GM15510 (cell line): Measurements from ENCODE around the gene XPNPEP1.

Experiments
- POLR2A ChIP-seq: IDR thresholded peaks from 3 replicates; pipeline ENCODE4 v1.6.1; 2011; ENCODE audit warnings: borderline replicate concordance; ENCODE audit not compliant: insufficient read length; ENCODE audit errors: extremely low read depth

The XPNPEP1 gene

DNA sequence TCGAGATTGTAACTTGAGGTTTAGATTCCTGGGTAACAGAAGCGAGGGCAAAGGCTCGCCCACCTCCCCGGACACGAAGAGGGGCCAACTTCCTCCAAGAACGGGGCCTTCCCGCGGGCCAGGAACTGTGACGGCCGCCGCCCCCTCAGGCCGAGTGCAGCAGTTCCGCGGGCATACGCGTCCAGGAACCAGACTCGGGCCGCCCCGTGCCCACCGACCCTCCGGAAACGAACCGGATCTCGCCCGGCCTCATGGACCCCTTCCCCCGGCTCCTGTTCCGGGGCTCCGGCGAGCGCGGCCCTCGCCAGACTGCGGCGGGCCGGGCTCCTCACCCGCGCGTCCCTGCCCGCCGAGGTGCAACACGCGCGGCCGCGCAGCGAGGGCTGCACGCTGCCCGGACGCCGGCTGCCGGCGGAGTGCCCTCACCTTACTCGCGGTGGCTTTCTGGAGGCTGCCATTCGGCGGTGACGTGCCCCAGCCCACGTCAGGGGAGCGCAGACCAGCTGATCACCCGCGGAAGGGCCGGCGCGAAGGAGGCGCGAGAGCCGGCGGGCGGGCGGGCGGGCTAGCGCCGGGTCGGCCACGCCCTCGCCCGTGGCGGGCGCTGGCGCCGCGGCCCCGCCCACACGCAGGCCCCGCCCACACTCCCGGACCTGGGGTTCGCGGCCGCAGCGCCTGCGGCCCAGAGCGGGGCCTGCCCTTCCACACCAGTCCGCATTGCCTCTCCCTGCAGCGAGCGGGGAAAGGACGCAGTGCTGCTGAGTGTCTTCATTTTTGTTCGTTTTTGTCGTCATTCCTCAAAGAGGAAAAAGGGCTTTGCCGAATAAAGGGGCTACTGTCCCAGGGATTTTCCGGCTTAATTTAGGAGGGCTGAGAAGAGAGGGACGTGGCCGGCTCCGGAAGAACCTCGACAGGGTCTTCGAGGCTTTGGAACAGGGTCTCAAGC is at the start of gene XPNPEP1:
Gene XPNPEP1, minus strand, starts transcription at position 536 of the 946 bp plus-strand sequence. Its CDS starts 78 bp downstream, at position 458.
- peak; percentile 86 for TF ChIP-seq POLR2A

DNA sequence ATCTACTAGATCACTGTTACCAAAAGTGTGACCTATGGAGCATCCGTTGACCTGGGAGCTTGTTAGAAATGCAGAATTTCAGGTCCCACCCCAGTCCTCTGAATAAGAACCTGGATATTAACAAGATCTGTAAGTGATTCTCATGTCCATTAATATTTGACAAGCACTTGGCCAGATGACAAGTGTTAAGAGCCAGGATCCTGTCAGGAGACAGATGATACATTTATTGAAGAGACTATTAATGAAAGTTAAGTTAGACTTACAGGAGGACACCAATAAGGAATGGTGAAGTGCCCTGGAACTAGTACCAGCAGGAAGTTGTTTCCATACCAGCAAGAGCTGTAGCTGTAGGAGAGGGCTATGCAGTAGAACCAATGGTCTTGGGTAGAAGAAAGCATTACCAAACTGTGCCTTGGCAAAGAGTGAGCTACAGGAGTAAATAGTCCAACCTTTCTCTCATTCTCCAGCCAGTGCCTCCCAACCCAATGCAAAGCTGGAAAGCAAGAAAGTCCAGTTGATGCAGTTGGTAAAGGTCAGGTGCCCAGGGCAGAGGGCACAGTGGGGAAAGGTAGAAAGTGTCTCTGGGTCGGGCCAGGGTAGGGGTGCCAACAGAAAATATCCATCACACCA is 49.2 kb upstream of the XPNPEP1 start:
- TF ChIP-seq POLR2A: no peak

DNA sequence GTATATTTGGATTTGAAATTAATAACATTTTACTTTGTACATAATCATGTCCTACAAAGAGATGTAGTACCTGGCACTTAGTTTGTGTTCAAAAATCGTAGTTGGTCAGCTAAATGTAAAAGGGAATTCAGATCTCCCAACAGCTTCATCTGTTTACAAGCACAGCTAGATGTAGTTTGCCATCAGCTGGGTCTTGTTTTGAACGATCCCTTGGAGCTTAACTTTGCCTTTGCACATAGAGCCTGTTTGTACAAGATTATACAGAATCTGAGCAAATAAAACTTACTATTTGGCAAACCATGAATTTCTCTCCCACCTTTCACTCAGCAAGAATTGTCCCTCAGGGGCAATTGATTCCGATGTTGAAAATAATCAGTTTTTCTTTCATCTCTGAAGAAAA is 48.3 kb upstream of the XPNPEP1 start:
- no peak for TF ChIP-seq POLR2A

DNA sequence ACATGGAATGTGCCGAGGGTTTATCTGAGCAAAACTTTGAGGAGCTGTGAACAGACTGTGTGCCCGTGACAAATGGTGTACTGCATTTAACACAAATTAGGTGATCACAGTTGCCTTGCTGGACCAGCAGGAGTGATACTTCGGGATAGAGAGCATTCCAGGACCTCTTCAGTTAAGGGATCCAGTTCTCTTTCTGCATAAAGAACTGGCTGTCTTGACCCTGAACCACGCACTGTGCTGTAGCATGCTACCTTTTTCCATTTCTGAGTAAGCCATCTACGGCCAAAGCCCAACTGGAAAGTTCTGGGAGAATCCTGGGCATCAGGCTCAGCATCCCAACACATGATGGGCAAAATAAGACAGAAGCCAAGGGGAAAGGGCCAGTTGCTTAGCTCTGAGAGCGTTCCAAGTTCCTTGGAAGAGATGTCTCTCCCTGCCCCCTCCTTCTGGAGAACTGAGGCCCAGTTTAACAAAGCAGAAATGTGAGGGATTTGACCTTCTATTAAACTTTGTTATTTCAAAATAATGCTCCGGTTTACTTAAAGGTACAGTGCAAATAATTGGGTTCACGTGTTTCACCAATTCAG is 46.5 kb upstream of the XPNPEP1 start:
- no peak for TF ChIP-seq POLR2A

- TF ChIP-seq POLR2A: no peak
Measured at GRCh38 chr10:109968953-109969759, 45.8 kb upstream of the XPNPEP1 start.

DNA sequence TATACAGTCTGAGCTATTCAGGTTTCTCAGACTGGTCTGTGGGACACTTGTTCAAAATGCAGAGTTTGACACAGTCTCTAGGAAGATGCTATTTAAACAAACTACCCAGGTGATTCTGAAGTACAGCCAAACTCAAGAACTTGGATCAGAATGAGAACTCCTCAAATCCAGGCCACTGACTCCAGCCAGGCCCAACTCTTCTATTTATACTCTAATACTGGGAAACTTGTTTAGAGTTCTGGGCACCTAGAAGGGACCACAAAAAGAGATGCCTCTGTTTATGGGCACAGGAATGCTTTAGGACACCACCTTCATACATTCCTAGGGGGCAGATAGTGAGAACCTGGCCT is 44.4 kb upstream of the XPNPEP1 start:
- TF ChIP-seq POLR2A: no peak

DNA sequence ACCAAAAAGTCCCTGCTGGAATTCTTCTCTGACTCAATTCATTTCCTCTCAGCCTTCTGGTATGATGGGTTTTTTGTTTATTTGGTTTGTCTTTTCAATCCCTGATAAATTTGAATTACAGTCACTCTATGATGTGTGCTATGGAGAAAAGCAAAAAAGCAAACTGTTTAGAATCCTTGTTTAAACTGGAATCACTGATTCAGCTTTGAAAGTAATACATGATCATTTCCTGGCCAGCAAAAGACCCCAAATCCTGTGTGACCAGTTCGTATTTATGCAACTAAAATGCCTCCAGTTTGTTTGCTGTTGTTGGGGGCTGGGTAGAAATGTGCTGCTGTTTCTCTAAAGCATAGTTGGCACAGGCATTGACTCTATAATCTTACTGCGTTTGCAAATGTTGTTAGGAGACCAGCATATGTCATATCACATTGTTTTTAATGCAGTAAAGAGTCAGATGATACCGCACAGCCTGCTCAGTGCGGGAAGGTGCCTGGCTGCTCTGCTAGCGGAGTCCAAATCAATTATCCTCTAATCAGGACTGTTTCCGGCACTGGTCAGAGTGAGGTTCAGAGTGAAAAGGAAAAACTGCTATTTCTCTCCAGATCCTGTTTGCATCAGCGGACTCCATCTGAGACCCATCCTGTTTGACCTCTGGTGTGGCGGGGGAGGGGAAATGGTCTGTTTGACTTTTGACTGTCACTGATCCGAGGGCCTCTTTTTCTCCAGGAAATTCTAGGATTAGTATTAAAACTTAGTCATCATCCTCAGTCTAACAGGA is 43.8 kb upstream of the XPNPEP1 start:
- no peak for TF ChIP-seq POLR2A

- no peak for TF ChIP-seq POLR2A
Measured at GRCh38 chr10:109964318-109964717, 41.0 kb upstream of the XPNPEP1 start.

DNA sequence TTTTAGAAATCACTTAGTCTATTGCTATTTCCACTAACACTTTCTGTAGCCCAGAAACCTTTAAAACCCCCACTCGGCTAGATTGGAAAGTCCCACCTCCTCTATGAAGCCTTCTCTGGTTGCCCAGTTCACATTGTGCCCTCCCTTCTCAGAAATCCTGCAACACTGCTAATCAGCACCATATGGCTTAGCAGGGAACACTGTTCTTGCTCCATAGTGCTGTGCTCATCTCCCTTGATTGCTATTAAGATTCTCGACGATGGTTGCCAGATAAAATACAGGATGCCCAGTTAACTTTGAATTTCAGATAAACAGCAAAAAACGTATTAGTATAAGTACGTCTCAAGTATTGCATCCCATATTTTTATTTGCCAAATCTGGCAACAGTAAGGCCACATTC is 40.1 kb upstream of the XPNPEP1 start:
- no peak for TF ChIP-seq POLR2A

DNA sequence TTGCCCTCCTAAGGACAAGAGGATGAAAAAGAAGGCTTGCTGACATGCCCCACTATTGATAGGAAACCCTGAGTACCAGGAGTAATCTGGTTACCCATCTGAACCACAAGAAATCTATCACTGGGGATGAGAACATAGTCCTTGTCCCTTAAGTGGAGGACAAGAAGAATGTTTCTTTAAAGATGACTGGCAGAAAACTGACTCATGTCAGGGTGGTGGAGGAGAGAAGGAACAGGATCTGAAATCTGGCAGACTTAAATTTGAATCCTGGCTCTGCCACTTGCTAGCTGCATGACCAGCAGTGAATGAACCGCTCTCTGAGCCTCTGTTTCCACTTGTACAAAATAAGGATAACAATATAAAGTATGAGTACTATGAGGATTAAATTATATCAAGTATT is 38.9 kb upstream of the XPNPEP1 start:
- no peak for TF ChIP-seq POLR2A

DNA sequence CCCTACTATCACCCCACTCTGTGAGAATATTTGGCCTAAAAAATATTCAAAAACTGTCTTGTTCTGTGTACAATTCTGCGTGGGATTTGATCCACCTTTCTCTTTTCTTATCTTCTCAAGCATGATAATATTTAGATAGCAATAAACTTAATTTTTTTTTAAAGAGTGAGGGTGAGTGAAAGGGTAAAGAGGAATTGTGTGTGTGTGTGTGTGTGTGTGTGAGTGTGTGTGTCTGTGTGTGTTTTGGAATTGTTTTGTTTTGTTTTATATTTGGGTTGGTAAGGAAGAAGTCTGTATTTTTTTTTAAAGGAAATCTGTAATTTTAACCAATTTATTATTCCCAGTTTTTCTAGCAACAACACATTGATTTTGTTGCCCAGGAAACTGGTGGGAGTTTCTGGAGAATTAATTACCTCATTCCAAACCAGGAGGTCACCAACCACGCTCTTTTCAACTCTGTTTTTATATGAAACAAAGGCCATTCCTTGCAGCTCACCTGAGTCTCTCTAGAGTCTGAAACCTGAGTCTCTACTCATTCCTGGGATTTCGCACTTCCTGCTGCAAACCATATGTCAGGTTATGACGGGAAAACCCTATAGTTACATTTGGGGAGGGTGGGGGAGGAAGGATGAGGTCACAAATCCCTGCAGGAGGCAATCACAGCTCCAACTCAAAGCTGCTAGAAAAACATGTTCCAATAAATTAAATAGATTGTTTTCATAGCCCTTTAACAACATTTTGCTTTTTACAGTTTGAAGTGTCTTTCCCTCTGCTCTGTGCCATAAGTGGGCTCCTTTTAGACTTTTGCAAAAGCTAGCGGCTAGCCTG is 38.1 kb upstream of the XPNPEP1 start:
- TF ChIP-seq POLR2A: no peak

DNA sequence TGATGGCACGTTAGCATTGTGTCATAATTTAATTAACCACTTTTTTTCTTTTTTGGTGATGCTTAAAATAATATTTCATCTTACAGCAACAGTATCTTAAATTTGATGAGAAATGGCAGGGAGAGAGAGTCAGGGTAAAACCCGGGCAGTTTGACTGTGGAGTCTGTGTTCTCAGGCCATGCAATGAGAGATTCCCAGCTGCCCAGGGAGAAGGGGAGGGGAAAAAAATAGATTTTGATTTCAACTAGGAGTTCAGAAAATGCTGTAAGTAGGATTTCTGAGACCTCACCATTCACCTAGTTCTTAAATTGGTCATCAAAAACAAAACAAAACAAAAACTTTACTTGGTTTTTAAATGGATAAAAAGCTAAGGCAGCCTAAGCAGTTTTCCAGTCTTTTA is 37.4 kb upstream of the XPNPEP1 start:
- no peak for TF ChIP-seq POLR2A
